Vagina (tissue), 2 donors: ENCODE measurements around the gene CUX1. TPM values are rescaled to one million over a fixed set of nuclear protein-coding genes. Genes with fewer than 3 reads are reported as not detected.

Source experiments
- DNase-seq, 2 donors: peaks; one replicate each; pipeline ENCODE4 v3.0.0-alpha.2; 2017; ENCODE audit errors: extremely low spot score in 2 of 2
- H3K27ac ChIP-seq: fragments of 200-600 bp; sonication (generic); one replicate; pipeline ENCODE4 v1.5.1; 2019
- H3K27me3 ChIP-seq: fragments of 200-600 bp; sonication (generic); one replicate; pipeline ENCODE4 v1.5.1; 2019
- H3K36me3 ChIP-seq, 2 donors: fragments of 200-600 bp; sonication (generic); one replicate each; pipeline ENCODE4 v1.5.1; 2017 to 2019
- H3K4me1 ChIP-seq: fragments of 200-600 bp; sonication (generic); one replicate; pipeline ENCODE4 v1.5.1; 2019
- H3K4me3 ChIP-seq, 2 donors: fragments of 200-600 bp; sonication (generic); 1 replicate in 1 of 2; 2 replicates in 1 of 2; pipeline ENCODE4 v1.5.1; 2016 to 2019
- H3K9me3 ChIP-seq: fragments of 200-600 bp; sonication (generic); one replicate; pipeline ENCODE4 v1.5.1; 2019
- CTCF ChIP-seq, 3 experiments: fragments of 450-650 bp in 2 of 3; fragments of 200-600 bp in 1 of 3; sonication (generic) in 1 of 3; IDR thresholded peaks; one replicate each; pipeline ENCODE4 v1.5.1; 2017 to 2019; ENCODE audit warnings: antibody characterized with exemption in 3 of 3, mild to moderate bottlenecking in 2 of 3, moderate library complexity in 2 of 3
- POLR2A ChIP-seq, 2 donors: fragments of 450-650 bp; IDR thresholded peaks; one replicate each; pipeline ENCODE4 v1.6.1; 2017; ENCODE audit warnings: antibody characterized with exemption in 2 of 2, mild to moderate bottlenecking in 2 of 2, moderate library complexity in 2 of 2
- POLR2AphosphoS5 ChIP-seq, 2 donors: sonication (generic); formaldehyde crosslinking; IDR thresholded peaks; one replicate each; pipeline ENCODE4 v1.9.0; 2017; ENCODE audit warnings: antibody characterized with exemption in 2 of 2, mild to moderate bottlenecking in 2 of 2, low read depth in 1 of 2; ENCODE audit not compliant: insufficient read depth in 1 of 2
- intact Hi-C: fragments of 100-400 bp; cut with DNase I; formaldehyde crosslinking; loops from one replicate; pipeline ENCODE4 v1.15.1; 2023
- total RNA-seq: library from RNA; depleted of rRNA; stranded (reverse); fragments of >200 nt; gene quantifications from one replicate; pipeline ENCODE4 v1.2.3, GENCODE V29; 2016

The CUX1 gene
- total RNA-seq, 1 donor from 2014 or later = 65.3 TPM

GRCh38 chr7:102029616-102030015 lies 212.2 kb downstream of the CUX1 start:
- Histone ChIP-seq H3K9me3 (no peaks in the 10 kb centered on the region), H3K36me3 (peaks cover 0 to 14% of the 10 kb centered on the region in 2 donors), H3K4me3 (no peak overlapping the region), H3K27ac (no peak overlapping the region), H3K27me3 (no peaks in the 10 kb centered on the region), H3K4me1 (no peaks in the 10 kb centered on the region)
- DNase-seq = no peak
- intact Hi-C loops = no loop called here
- TF ChIP-seq POLR2A (IDR thresholded peaks at IDR 0.05) (no peak), POLR2AphosphoS5 (IDR thresholded peaks at IDR 0.05; ENCODE audit: insufficient read depth in 1 of 2, low read depth in 1 of 2) (no peak), CTCF (IDR thresholded peaks at IDR 0.05) (no peak)

DNA sequence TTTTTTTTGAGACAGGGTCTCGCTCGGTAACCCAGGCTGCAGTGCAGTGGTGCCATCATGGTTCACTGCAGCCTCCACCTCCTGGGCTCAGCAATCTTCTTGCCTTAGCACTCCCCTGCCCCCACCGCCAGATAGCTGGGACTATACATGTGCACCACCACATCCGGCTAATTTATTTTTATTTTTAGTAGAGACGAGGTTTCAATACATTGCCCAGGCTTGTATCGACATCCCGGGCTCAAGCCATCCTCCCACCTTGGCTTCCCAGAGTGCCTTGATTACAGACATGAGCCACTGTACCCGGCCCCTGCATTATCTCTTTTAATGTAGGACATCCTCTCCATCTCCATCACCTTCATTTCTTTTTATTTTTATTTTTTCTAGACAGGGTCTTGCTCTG lies 213.3 kb downstream of the CUX1 start:
- Histone ChIP-seq H3K4me1 (no peaks in the 10 kb centered on the region), H3K27ac (no peak overlapping the region), H3K9me3 (no peaks in the 10 kb centered on the region), H3K36me3 (peaks cover 0 to 14% of the 10 kb centered on the region in 2 donors), H3K4me3 (no peak overlapping the region), H3K27me3 (no peaks in the 10 kb centered on the region)
- TF ChIP-seq POLR2AphosphoS5 (IDR thresholded peaks at IDR 0.05; ENCODE audit: insufficient read depth in 1 of 2, low read depth in 1 of 2) (no peak), POLR2A (IDR thresholded peaks at IDR 0.05) (no peak), CTCF (IDR thresholded peaks at IDR 0.05) (no peak)
- intact Hi-C loops = no loop called here
- no peak for DNase-seq

DNA sequence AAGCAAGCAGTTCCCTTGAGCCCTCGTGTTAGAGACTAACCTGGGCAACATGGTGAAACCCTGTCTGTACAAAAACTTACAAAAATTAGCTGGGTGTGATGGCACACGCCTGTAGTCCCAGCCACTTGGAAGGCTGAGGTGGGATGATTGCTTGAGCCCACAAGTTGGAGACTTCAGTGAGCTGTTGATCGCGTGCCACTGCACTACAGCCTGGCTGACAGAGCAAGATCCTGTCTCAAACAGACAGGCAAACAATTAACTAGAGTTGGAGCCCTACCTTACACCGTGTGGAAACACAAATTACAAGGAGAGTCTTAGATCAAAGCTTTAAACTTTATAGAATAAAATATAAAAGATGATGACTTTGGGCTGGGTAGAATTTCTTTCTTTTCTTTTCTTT lies 219.5 kb downstream of the CUX1 start:
- H3K4me1 ChIP-seq = no peaks in the 10 kb centered on the region
- H3K4me3 ChIP-seq = no peak overlapping the region
- intact Hi-C loops = no loop called here
- no peaks in the 10 kb centered on the region for H3K9me3 ChIP-seq
- H3K27me3 ChIP-seq = no peaks in the 10 kb centered on the region
- H3K27ac ChIP-seq = no peak overlapping the region
- TF ChIP-seq POLR2AphosphoS5 (IDR thresholded peaks at IDR 0.05; ENCODE audit: insufficient read depth in 1 of 2, low read depth in 1 of 2) (no peak), POLR2A (IDR thresholded peaks at IDR 0.05) (no peak), CTCF (IDR thresholded peaks at IDR 0.05) (no peak)
- no peaks in the 10 kb centered on the region for H3K36me3 ChIP-seq
- DNase-seq = no peak

DNA sequence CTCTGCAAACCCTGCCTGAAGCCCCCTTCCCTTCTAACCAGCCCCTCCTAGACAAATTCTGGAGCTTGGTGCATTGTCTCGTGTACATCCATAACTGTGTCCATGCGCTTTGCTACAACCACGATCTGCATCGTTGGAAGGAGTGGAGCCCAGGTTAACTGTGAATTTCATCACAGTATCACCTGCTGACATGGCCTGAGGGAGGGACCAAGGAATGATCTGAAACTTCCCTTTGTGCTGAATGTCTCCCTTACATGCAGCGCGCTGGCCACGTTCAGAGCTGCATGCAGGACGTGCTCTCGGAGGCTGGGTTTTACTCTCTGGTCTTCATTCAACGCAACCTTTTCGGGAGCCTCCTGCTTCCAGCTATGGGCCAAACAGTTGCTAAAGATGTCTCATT lies 222.3 kb downstream of the CUX1 start:
- Histone ChIP-seq H3K27ac (no peak overlapping the region), H3K27me3 (no peaks in the 10 kb centered on the region), H3K9me3 (no peaks in the 10 kb centered on the region), H3K36me3 (no peaks in the 10 kb centered on the region), H3K4me1 (peaks cover 3% of the 10 kb centered on the region), H3K4me3 (no peak overlapping the region)
- TF ChIP-seq POLR2AphosphoS5 (IDR thresholded peaks at IDR 0.05; ENCODE audit: insufficient read depth in 1 of 2, low read depth in 1 of 2) (no peak), CTCF (IDR thresholded peaks at IDR 0.05) (no peak), POLR2A (IDR thresholded peaks at IDR 0.05) (no peak)
- intact Hi-C loops = no loop called here
- DNase-seq = no peak

GRCh38 chr7:102040569-102040968 lies 223.1 kb downstream of the CUX1 start:
- no peak for DNase-seq
- Histone ChIP-seq H3K4me1 (peaks cover 12% of the 10 kb centered on the region), H3K4me3 (no peak overlapping the region), H3K27me3 (no peaks in the 10 kb centered on the region), H3K9me3 (no peaks in the 10 kb centered on the region), H3K36me3 (no peaks in the 10 kb centered on the region), H3K27ac (no peak overlapping the region)
- no peak for TF ChIP-seq POLR2AphosphoS5 (IDR thresholded peaks at IDR 0.05; ENCODE audit: insufficient read depth in 1 of 2, low read depth in 1 of 2)
- TF ChIP-seq CTCF (IDR thresholded peaks at IDR 0.05) = no peak
- no peak for TF ChIP-seq POLR2A (IDR thresholded peaks at IDR 0.05)
- intact Hi-C loops = no loop called here
